Stomach (tissue), 4 donors: Measurements from ENCODE around the gene SPATA4.

Experiments
- CTCF ChIP-seq, 7 experiments: fragments of 450-650 bp in 4 of 7; fragments of 200-600 bp in 3 of 7; sonication (generic) in 3 of 7; IDR thresholded peaks; one replicate each; pipeline ENCODE4 v1.5.1; 2016 to 2019; ENCODE audit warnings: antibody characterized with exemption in 7 of 7, control low read depth in 2 of 7, mild to moderate bottlenecking in 1 of 7
- POLR2A ChIP-seq, 4 donors: fragments of 450-650 bp; IDR thresholded peaks; one replicate each; pipeline ENCODE4 v1.6.1; 2016; ENCODE audit warnings: antibody characterized with exemption in 4 of 4, control low read depth in 2 of 4, mild to moderate bottlenecking in 1 of 4, moderate library complexity in 1 of 4

- TF ChIP-seq POLR2A (IDR thresholded peaks at IDR 0.05) (no peak), CTCF (IDR thresholded peaks at IDR 0.05) (no peak)
Measured at GRCh38 chr4:176207839-176208238, 12.5 kb upstream of the SPATA4 start.
